HepG2 (cell line): Measurements from ENCODE around the gene DAZL. TPM values are rescaled to one million over a fixed set of nuclear protein-coding genes. Genes with fewer than 3 reads are reported as not detected.

Source experiments
- ATAC-seq: fragments of 200-7000 bp; cut with Tn5 transposase; 3 replicates; pipeline ENCODE4 v1.9.1; 2020; ENCODE audit warnings: mild to moderate bottlenecking, moderate library complexity
- BruUV-seq: library from RNA; stranded (reverse); fragments of 400-500 nt; replicated peaks from 2 replicates; lab custom pipeline; 2021; lab: Mats Ljungman, UMichigan
- CTCF ChIA-PET: fragments of 300-600 bp; formaldehyde crosslinking; extraction: SDS; loops from one replicate; lab custom pipeline; 2021; ENCODE audit warnings: low total read pairs, inconsistent platforms, low intra/inter-chr PET ratio; lab: Yijun Ruan, JAX
- POLR2A ChIA-PET: fragments of 350-600 bp; sonication (Branson Sonifier 250); formaldehyde crosslinking; loops from one replicate; lab custom pipeline; 2020; ENCODE audit warnings: antibody characterized with exemption, inconsistent platforms; lab: Yijun Ruan, JAX
- DNase-seq: peaks from one replicate; pipeline ENCODE4 v3.0.0-alpha.2; 2015; ENCODE audit warnings: low spot score
- FAIRE-seq: peaks from 3 replicates; lab custom pipeline; 2011; peaks lifted over from hg19 to GRCh38; lab: Jason Lieb, UNC
- H2AFZ ChIP-seq: one replicate; pipeline ENCODE4 v1.6.1; 2011; ENCODE audit warnings: low read length, inconsistent platforms
- H3K27ac ChIP-seq: fragments of 300-600 bp; 3 replicates; pipeline ENCODE4 v1.8.0; 2011; ENCODE audit warnings: mixed run types, mild to moderate bottlenecking, mixed read lengths, low read length, inconsistent platforms; ENCODE audit not compliant: insufficient read depth; ENCODE audit errors: extremely low read length
- H3K27me3 ChIP-seq, 2 experiments: fragments of 200-600 bp in 1 of 2; 2 replicates in 1 of 2; 3 replicates in 1 of 2; pipeline versions ENCODE4 v1.6.0 to v1.8.0; 2011; ENCODE audit warnings: low read length in 2 of 2, mild to moderate bottlenecking in 2 of 2, moderate library complexity in 2 of 2, inconsistent platforms in 1 of 2; ENCODE audit not compliant: insufficient read depth in 2 of 2, control insufficient read depth in 1 of 2
- H3K36me3 ChIP-seq, 2 experiments: fragments of 200-600 bp in 1 of 2; replicated peaks in 1 of 2; 2 replicates in 1 of 2; 3 replicates in 1 of 2; pipeline versions ENCODE4 v1.5.1 to v1.8.0; 2011; ENCODE audit warnings: low read length in 2 of 2, inconsistent platforms in 1 of 2; ENCODE audit not compliant: insufficient read depth in 2 of 2, control insufficient read depth in 1 of 2
- H3K4me1 ChIP-seq: 2 replicates; pipeline ENCODE4 v1.5.1; 2012; ENCODE audit warnings: low read length, inconsistent platforms; ENCODE audit not compliant: insufficient read depth
- H3K4me2 ChIP-seq: 2 replicates; pipeline ENCODE4 v1.6.0; 2011; ENCODE audit warnings: low read depth, low read length, inconsistent platforms
- H3K4me3 ChIP-seq, 3 experiments: fragments of 200-600 bp in 1 of 3; sonication (generic), shearing (Covaris generic) in 1 of 3; replicated peaks in 1 of 3; 2 replicates each; pipeline ENCODE4 v1.5.1; 2011 to 2016; ENCODE audit warnings: low read length in 3 of 3, inconsistent platforms in 2 of 3, low read depth in 2 of 3, mild to moderate bottlenecking in 2 of 3, control low read depth in 1 of 3, mixed read lengths in 1 of 3; ENCODE audit not compliant: insufficient read depth in 1 of 3
- H3K79me2 ChIP-seq: one replicate; pipeline ENCODE4 v1.6.1; 2011; ENCODE audit warnings: low read length, inconsistent platforms; ENCODE audit not compliant: insufficient read depth
- H3K9ac ChIP-seq: 2 replicates; pipeline ENCODE4 v1.6.0; 2011; ENCODE audit warnings: mild to moderate bottlenecking, low read depth, low read length, inconsistent platforms; ENCODE audit not compliant: insufficient read depth
- H3K9me3 ChIP-seq: 2 replicates; pipeline ENCODE4 v1.5.1; 2012; ENCODE audit warnings: mild to moderate bottlenecking, low read length
- H4K20me1 ChIP-seq: 2 replicates; pipeline ENCODE4 v1.6.0; 2011; ENCODE audit warnings: inconsistent platforms, mild to moderate bottlenecking, low read length, moderate library complexity; ENCODE audit not compliant: insufficient read depth
- ATAD3A ChIP-seq: sonication (generic); formaldehyde crosslinking; IDR thresholded peaks from 2 replicates; pipeline ENCODE4 v1.4.0; 2020; ENCODE audit warnings: missing genetic modification reagents
- CCAR2 ChIP-seq: fragments of 200-400 bp; formaldehyde crosslinking; optimal IDR thresholded peaks from 2 replicates; pipeline ENCODE3; 2018; ENCODE audit warnings: low read depth, mild to moderate bottlenecking, low read length, moderate library complexity
- E2F1 ChIP-seq: sonication (generic); formaldehyde crosslinking; IDR thresholded peaks from 2 replicates; pipeline ENCODE4 v1.5.0; 2020; ENCODE audit warnings: missing genetic modification reagents
- ELF1 ChIP-seq: sonication (generic); formaldehyde crosslinking; IDR thresholded peaks from 2 replicates; pipeline ENCODE4 v1.4.0; 2020; ENCODE audit warnings: missing genetic modification reagents
- JUNB ChIP-seq: sonication (generic); formaldehyde crosslinking; IDR thresholded peaks from 2 replicates; pipeline ENCODE4 v1.8.0; 2022; ENCODE audit warnings: missing genetic modification reagents, mild to moderate bottlenecking, borderline replicate concordance
- MXI1 ChIP-seq: IDR thresholded peaks from 3 replicates; pipeline ENCODE4 v1.6.1; 2012; ENCODE audit warnings: low read depth, low read length, inconsistent platforms, borderline replicate concordance
- NR3C1 ChIP-seq: sonication (generic); formaldehyde crosslinking; IDR thresholded peaks from 2 replicates; pipeline ENCODE4 v1.4.0; 2020; ENCODE audit warnings: missing genetic modification reagents
- PAF1 ChIP-seq: IDR thresholded peaks from 2 replicates; pipeline ENCODE4 v1.6.1; 2016; ENCODE audit warnings: missing genetic modification reagents, missing compliant biosample characterization
- REL ChIP-seq: sonication (generic); formaldehyde crosslinking; conservative IDR thresholded peaks from 2 replicates; pipeline ENCODE4 v1.8.0; 2022; ENCODE audit warnings: mild to moderate bottlenecking, missing genetic modification reagents, moderate library complexity
- SMC3 ChIP-seq: IDR thresholded peaks from 2 replicates; pipeline ENCODE4 v1.6.1; 2011; ENCODE audit warnings: low read length, improper control_type of control experiment
- TCF7L2 ChIP-seq: IDR thresholded peaks from 2 replicates; pipeline ENCODE4 v1.6.1; 2011; ENCODE audit warnings: mild to moderate bottlenecking, low read depth, low read length, moderate library complexity
- ZNF138 ChIP-seq: sonication (generic); formaldehyde crosslinking; IDR thresholded peaks from 2 replicates; pipeline ENCODE4 v1.5.0; 2020; ENCODE audit warnings: mild to moderate bottlenecking, low read depth, missing genetic modification reagents
- ZNF207 ChIP-seq: fragments of 450-650 bp; IDR thresholded peaks from 2 replicates; pipeline ENCODE4 v1.6.1; 2016; ENCODE audit warnings: antibody characterized with exemption, borderline replicate concordance
- ZNF432 ChIP-seq: sonication (generic); formaldehyde crosslinking; IDR thresholded peaks from 2 replicates; pipeline ENCODE4 v1.5.0; 2020; ENCODE audit warnings: missing genetic modification reagents, mild to moderate bottlenecking, borderline replicate concordance
- WGBS: methylation state at CpG from one replicate; pipeline ENCODE4 v1.1.6; 2017; ENCODE audit warnings: low lambda C conversion rate; 5-methylcytosine and 5-hydroxymethylcytosine counted together
- in situ Hi-C: cut with HindIII; loops from 2 replicates; pipeline ENCODE4 v1.10.0; 2017; ENCODE audit warnings: low pct_unique_long_range_greater_than_20kb; ENCODE audit not compliant: extremely low pct_ligation_motif_present
- intact Hi-C: fragments of 100-400 bp; cut with micrococcal nuclease; formaldehyde crosslinking; loops from one replicate; pipeline ENCODE4 v1.10.0; 2022; ENCODE audit not compliant: unreplicated experiment
- polyA plus RNA-seq, 8 experiments: library from polyadenylated mRNA; depleted of rRNA in 3 of 8; stranded (reverse) in 7 of 8; unstranded in 1 of 8; fragments of >200 nt; fragmentation: Illumina TruSeq in 4 of 8; extraction: Trizol in 4 of 8; gene quantifications; 2 replicates each; pipeline versions ENCODE4 v1.2.1 to v1.2.3, GENCODE V29; 2011 to 2016; ENCODE audit warnings: low read depth in 4 of 8, missing spikeins in 1 of 8, mixed read lengths in 1 of 8; ENCODE audit not compliant: insufficient read depth in 1 of 8
- total RNA-seq, 5 experiments: library from RNA; depleted of rRNA; stranded (reverse); fragments of >200 nt; fragmentation: Illumina TruSeq; extraction: Trizol; gene quantifications; 2 replicates each; pipeline ENCODE4 v1.2.3, GENCODE V29; 2016; ENCODE audit warnings: low read depth in 1 of 5
- TF ChIP-seq, protein P1 (sequence below): sonication (generic); formaldehyde crosslinking; IDR thresholded peaks from 2 replicates; pipeline ENCODE4 v1.4.0; 2020; ENCODE audit warnings: missing genetic modification reagents
- TF ChIP-seq, protein P2 (sequence below): sonication (generic); formaldehyde crosslinking; IDR thresholded peaks from 2 replicates; pipeline ENCODE4 v1.5.1; 2020; ENCODE audit warnings: missing genetic modification reagents, mild to moderate bottlenecking, borderline replicate concordance

The DAZL gene
- total and polyA plus RNA-seq, 2 of the 13 experiments (the other 11 are each of a cell fraction or from before 2014, with no cell fraction given) = not detected

GRCh38 chr3:16647668-16648067, 42.4 kb upstream of the DAZL start (continued):
- TF ChIP-seq MXI1 (no peak), JUNB (CRISPR knock-in tag) (no peak), ELF1 (CRISPR knock-in tag) (no peak)
- TF ChIP-seq, all 625 proteins: peak for 0

- Histone ChIP-seq H2AFZ (no peak overlapping the region), H3K27me3 (no peaks in the 10 kb centered on the region; a peak in 1 of 5 replicates), H3K9me3 (no peaks in the 10 kb centered on the region), H3K36me3 (no peaks in the 10 kb centered on the region), H3K9ac (no peak overlapping the region), H3K79me2 (no peaks in the 10 kb centered on the region), H4K20me1 (no peaks in the 10 kb centered on the region), H3K27ac (no peak overlapping the region), H3K4me2 (no peak overlapping the region), H3K4me1 (no peaks in the 10 kb centered on the region), H3K4me3 (no peak overlapping the region)
- BruUV-seq = no TSS peak
- ChIA-PET POLR2A (no interaction called here), CTCF (no interaction called here)
- ATAC-seq (no peak), FAIRE-seq (no peak), DNase-seq (no peak)
- WGBS = 32% methylated on average over 2 of the region's 2 CpGs
- TF ChIP-seq PAF1 (CRISPR knock-in tag) (no peak), REL (no peak), CCAR2 (no peak)
- TF ChIP-seq, protein P1, sequence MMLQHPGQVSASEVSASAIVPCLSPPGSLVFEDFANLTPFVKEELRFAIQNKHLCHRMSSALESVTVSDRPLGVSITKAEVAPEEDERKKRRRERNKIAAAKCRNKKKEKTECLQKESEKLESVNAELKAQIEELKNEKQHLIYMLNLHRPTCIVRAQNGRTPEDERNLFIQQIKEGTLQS (CRISPR knock-in tag) = no peak
- intact Hi-C loops (no loop called here), in situ Hi-C loops (no loop called here)
These were observed 34.6 kb upstream of the DAZL start for GRCh38 chr3:16639806-16640205.

DNA sequence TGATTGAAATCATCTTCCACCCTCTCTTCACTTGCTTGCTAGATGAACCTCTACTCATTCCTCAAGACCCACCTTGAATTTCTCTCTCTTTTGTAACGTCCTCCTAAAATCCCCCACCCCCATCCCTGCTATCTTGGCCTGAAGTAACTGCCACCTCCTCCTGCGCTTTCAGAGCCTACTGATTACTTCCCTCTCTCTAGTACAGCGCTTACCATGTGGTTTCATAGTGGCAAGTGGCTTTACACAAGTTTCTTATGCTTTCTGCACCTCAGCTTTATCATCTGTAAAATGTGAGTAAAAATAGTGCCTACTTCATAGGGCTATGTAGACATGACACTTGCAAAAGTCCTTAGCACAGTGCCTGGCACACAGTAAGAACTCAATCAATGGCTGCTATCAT, 28.7 kb upstream of the DAZL start:
- intact Hi-C loops = no loop called here
- H3K4me3 ChIP-seq = no peak overlapping the region
- no peaks in the 10 kb centered on the region for H3K9me3 ChIP-seq
- ATAC-seq = no peak
- no peak overlapping the region for H3K27ac ChIP-seq
- 1% methylated on average over 3 of the region's 3 CpGs for whole genome bisulfite sequencing
- H3K9ac ChIP-seq = no peak overlapping the region
- in situ Hi-C loops = no loop called here
- DNase-seq = no peak
- ChIA-PET POLR2A (no interaction called here), CTCF (no interaction called here)
- no peaks in the 10 kb centered on the region for H4K20me1 ChIP-seq
- no peak overlapping the region for H2AFZ ChIP-seq
- H3K4me1 ChIP-seq = no peaks in the 10 kb centered on the region
- no peaks in the 10 kb centered on the region for H3K79me2 ChIP-seq
- H3K27me3 ChIP-seq = no peaks in the 10 kb centered on the region
- BruUV-seq = no TSS peak
- no peaks in the 10 kb centered on the region for H3K36me3 ChIP-seq
- no peak for FAIRE-seq
- no peak overlapping the region for H3K4me2 ChIP-seq
- TF ChIP-seq, protein P2, sequence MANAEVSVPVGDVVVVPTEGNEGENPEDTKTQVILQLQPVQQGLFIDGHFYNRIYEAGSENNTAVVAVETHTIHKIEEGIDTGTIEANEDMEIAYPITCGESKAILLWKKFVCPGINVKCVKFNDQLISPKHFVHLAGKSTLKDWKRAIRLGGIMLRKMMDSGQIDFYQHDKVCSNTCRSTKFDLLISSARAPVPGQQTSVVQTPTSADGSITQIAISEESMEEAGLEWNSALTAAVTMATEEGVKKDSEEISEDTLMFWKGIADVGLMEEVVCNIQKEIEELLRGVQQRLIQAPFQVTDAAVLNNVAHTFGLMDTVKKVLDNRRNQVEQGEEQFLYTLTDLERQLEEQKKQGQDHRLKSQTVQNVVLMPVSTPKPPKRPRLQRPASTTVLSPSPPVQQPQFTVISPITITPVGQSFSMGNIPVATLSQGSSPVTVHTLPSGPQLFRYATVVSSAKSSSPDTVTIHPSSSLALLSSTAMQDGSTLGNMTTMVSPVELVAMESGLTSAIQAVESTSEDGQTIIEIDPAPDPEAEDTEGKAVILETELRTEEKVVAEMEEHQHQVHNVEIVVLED (CRISPR knock-in tag) = no peak
- TF ChIP-seq ATAD3A (no peak), E2F1 (CRISPR knock-in tag) (no peak), ZNF138 (no peak), ZNF432 (CRISPR knock-in tag) (no peak), NR3C1 (CRISPR knock-in tag) (no peak), ZNF207 (no peak), TCF7L2 (no peak), SMC3 (no peak)
